Prostate gland (tissue), 2 donors: ENCODE results near the gene MAGI2.

Experiments
- CTCF ChIP-seq, 4 experiments: fragments of 200-600 bp in 2 of 4; fragments of 450-650 bp in 2 of 4; sonication (generic) in 2 of 4; IDR thresholded peaks; 1 replicate in 3 of 4; 2 replicates in 1 of 4; pipeline ENCODE4 v1.5.1; 2016 to 2019; ENCODE audit warnings: antibody characterized with exemption in 4 of 4, mild to moderate bottlenecking in 2 of 4, moderate library complexity in 2 of 4
- POLR2A ChIP-seq: fragments of 450-650 bp; IDR thresholded peaks from one replicate; pipeline ENCODE4 v1.6.1; 2016; ENCODE audit warnings: antibody characterized with exemption, mild to moderate bottlenecking

GRCh38 chr7:78864339-78864738 lies 589.1 kb downstream of the MAGI2 start:
- TF ChIP-seq CTCF (IDR thresholded peaks at IDR 0.05) (no peak), POLR2A (no peak)
